HepG2 (cell line): ENCODE results near the gene CNP. TPM values are rescaled to one million over a fixed set of nuclear protein-coding genes. Genes with fewer than 3 reads are reported as not detected.

Experiments used
- ATAC-seq: fragments of 200-7000 bp; cut with Tn5 transposase; 3 replicates; pipeline ENCODE4 v1.9.1; 2020; ENCODE audit warnings: mild to moderate bottlenecking, moderate library complexity
- Bru-seq: library from RNA; stranded (reverse); fragments of 400-500 nt; gene quantifications from one replicate; lab custom pipeline; 2021; lab: Mats Ljungman, UMichigan
- BruChase-seq, 2 experiments: library from RNA; stranded (reverse); fragments of 400-500 nt; gene quantifications; one replicate each; lab custom pipeline; 2021; lab: Mats Ljungman, UMichigan
- BruUV-seq: library from RNA; stranded (reverse); fragments of 400-500 nt; replicated peaks from 2 replicates; lab custom pipeline; 2021; lab: Mats Ljungman, UMichigan
- CTCF ChIA-PET: fragments of 300-600 bp; formaldehyde crosslinking; extraction: SDS; loops from one replicate; lab custom pipeline; 2021; ENCODE audit warnings: low total read pairs, inconsistent platforms, low intra/inter-chr PET ratio; lab: Yijun Ruan, JAX
- POLR2A ChIA-PET: fragments of 350-600 bp; sonication (Branson Sonifier 250); formaldehyde crosslinking; loops from one replicate; lab custom pipeline; 2020; ENCODE audit warnings: antibody characterized with exemption, inconsistent platforms; lab: Yijun Ruan, JAX
- DNase-seq: peaks from one replicate; pipeline ENCODE4 v3.0.0-alpha.2; 2015; ENCODE audit warnings: low spot score
- FAIRE-seq: peaks from 3 replicates; lab custom pipeline; 2011; peaks lifted over from hg19 to GRCh38; lab: Jason Lieb, UNC
- H2AFZ ChIP-seq: one replicate; pipeline ENCODE4 v1.6.1; 2011; ENCODE audit warnings: low read length, inconsistent platforms
- H3K27ac ChIP-seq: fragments of 300-600 bp; 3 replicates; pipeline ENCODE4 v1.8.0; 2011; ENCODE audit warnings: mixed run types, mild to moderate bottlenecking, mixed read lengths, low read length, inconsistent platforms; ENCODE audit not compliant: insufficient read depth; ENCODE audit errors: extremely low read length
- H3K27me3 ChIP-seq, 2 experiments: fragments of 200-600 bp in 1 of 2; 2 replicates in 1 of 2; 3 replicates in 1 of 2; pipeline versions ENCODE4 v1.6.0 to v1.8.0; 2011; ENCODE audit warnings: low read length in 2 of 2, mild to moderate bottlenecking in 2 of 2, moderate library complexity in 2 of 2, inconsistent platforms in 1 of 2; ENCODE audit not compliant: insufficient read depth in 2 of 2, control insufficient read depth in 1 of 2
- H3K36me3 ChIP-seq, 2 experiments: fragments of 200-600 bp in 1 of 2; replicated peaks in 1 of 2; 2 replicates in 1 of 2; 3 replicates in 1 of 2; pipeline versions ENCODE4 v1.5.1 to v1.8.0; 2011; ENCODE audit warnings: low read length in 2 of 2, inconsistent platforms in 1 of 2; ENCODE audit not compliant: insufficient read depth in 2 of 2, control insufficient read depth in 1 of 2
- H3K4me1 ChIP-seq: 2 replicates; pipeline ENCODE4 v1.5.1; 2012; ENCODE audit warnings: low read length, inconsistent platforms; ENCODE audit not compliant: insufficient read depth
- H3K4me2 ChIP-seq: 2 replicates; pipeline ENCODE4 v1.6.0; 2011; ENCODE audit warnings: low read depth, low read length, inconsistent platforms
- H3K4me3 ChIP-seq, 3 experiments: fragments of 200-600 bp in 1 of 3; sonication (generic), shearing (Covaris generic) in 1 of 3; replicated peaks in 1 of 3; 2 replicates each; pipeline ENCODE4 v1.5.1; 2011 to 2016; ENCODE audit warnings: low read length in 3 of 3, inconsistent platforms in 2 of 3, low read depth in 2 of 3, mild to moderate bottlenecking in 2 of 3, control low read depth in 1 of 3, mixed read lengths in 1 of 3; ENCODE audit not compliant: insufficient read depth in 1 of 3
- H3K79me2 ChIP-seq: one replicate; pipeline ENCODE4 v1.6.1; 2011; ENCODE audit warnings: low read length, inconsistent platforms; ENCODE audit not compliant: insufficient read depth
- H3K9ac ChIP-seq: 2 replicates; pipeline ENCODE4 v1.6.0; 2011; ENCODE audit warnings: mild to moderate bottlenecking, low read depth, low read length, inconsistent platforms; ENCODE audit not compliant: insufficient read depth
- H3K9me3 ChIP-seq: 2 replicates; pipeline ENCODE4 v1.5.1; 2012; ENCODE audit warnings: mild to moderate bottlenecking, low read length
- H4K20me1 ChIP-seq: 2 replicates; pipeline ENCODE4 v1.6.0; 2011; ENCODE audit warnings: inconsistent platforms, mild to moderate bottlenecking, low read length, moderate library complexity; ENCODE audit not compliant: insufficient read depth
- AGO1 ChIP-seq: fragments of 200-400 bp; formaldehyde crosslinking; IDR thresholded peaks from 2 replicates; pipeline ENCODE4 v1.6.1; 2017; ENCODE audit warnings: mild to moderate bottlenecking, low read depth, low read length, moderate library complexity; ENCODE audit not compliant: poor library complexity, severe bottlenecking
- BRF2 ChIP-seq: sonication (generic); formaldehyde crosslinking; IDR thresholded peaks from 2 replicates; pipeline ENCODE4 v1.8.1; 2022; ENCODE audit warnings: mild to moderate bottlenecking, missing genetic modification reagents
- CBFB ChIP-seq: sonication (generic); formaldehyde crosslinking; IDR thresholded peaks from 2 replicates; pipeline ENCODE4 v1.4.0; 2020; ENCODE audit warnings: missing genetic modification reagents
- CEBPB ChIP-seq: IDR thresholded peaks from 2 replicates; pipeline ENCODE4 v1.6.1; 2011; ENCODE audit warnings: low read depth, low read length, improper control_type of control experiment, borderline replicate concordance
- EED ChIP-seq: sonication (generic); formaldehyde crosslinking; IDR thresholded peaks from 2 replicates; pipeline ENCODE4 v1.5.0; 2020; ENCODE audit warnings: mild to moderate bottlenecking, missing genetic modification reagents
- KLF9 ChIP-seq: IDR thresholded peaks from 2 replicates; pipeline ENCODE4 v1.6.1; 2016; ENCODE audit warnings: low read depth
- NFRKB ChIP-seq: fragments of 450-650 bp; IDR thresholded peaks from 2 replicates; pipeline ENCODE4 v1.6.1; 2017
- SKI ChIP-seq: fragments of 450-650 bp; IDR thresholded peaks from one replicate; pipeline ENCODE4 v1.6.1; 2018; ENCODE audit warnings: mild to moderate bottlenecking; ENCODE audit not compliant: partially characterized antibody
- TBX3 ChIP-seq: fragments of 450-650 bp; IDR thresholded peaks from 2 replicates; pipeline ENCODE4 v1.6.1; 2017; ENCODE audit warnings: antibody characterized with exemption, mild to moderate bottlenecking, inconsistent platforms, borderline replicate concordance
- ZBTB8A ChIP-seq: sonication (generic); formaldehyde crosslinking; IDR thresholded peaks from 2 replicates; pipeline ENCODE4 v1.4.0; 2020; ENCODE audit warnings: mild to moderate bottlenecking, low read depth, missing genetic modification reagents, borderline replicate concordance
- ZNF276 ChIP-seq: sonication (generic); formaldehyde crosslinking; IDR thresholded peaks from 2 replicates; pipeline ENCODE4 v1.4.0; 2020; ENCODE audit warnings: mild to moderate bottlenecking, low read depth, missing genetic modification reagents
- ZNF672 ChIP-seq: sonication (generic); formaldehyde crosslinking; IDR thresholded peaks from 2 replicates; pipeline ENCODE4 v1.8.1; 2022; ENCODE audit warnings: missing genetic modification reagents
- ZSCAN29 ChIP-seq: sonication (generic); formaldehyde crosslinking; conservative IDR thresholded peaks from 2 replicates; pipeline ENCODE4 v1.4.0; 2020; ENCODE audit warnings: mild to moderate bottlenecking, missing genetic modification reagents
- WGBS: methylation state at CpG from one replicate; pipeline ENCODE4 v1.1.6; 2017; ENCODE audit warnings: low lambda C conversion rate; 5-methylcytosine and 5-hydroxymethylcytosine counted together
- in situ Hi-C: cut with HindIII; loops from 2 replicates; pipeline ENCODE4 v1.10.0; 2017; ENCODE audit warnings: low pct_unique_long_range_greater_than_20kb; ENCODE audit not compliant: extremely low pct_ligation_motif_present
- intact Hi-C: fragments of 100-400 bp; cut with micrococcal nuclease; formaldehyde crosslinking; loops from one replicate; pipeline ENCODE4 v1.10.0; 2022; ENCODE audit not compliant: unreplicated experiment
- long read RNA-seq, 2 experiments: library from RNA in 1 of 2; library from polyadenylated mRNA in 1 of 2; stranded (forward) in 1 of 2; unstranded in 1 of 2; transcript quantifications; one replicate each; pipeline ENCODE4 v2.0.0, GENCODE V29; 2019 to 2022
- polyA minus RNA-seq, 3 experiments: library from RNA; depleted of rRNA, polyadenylated mRNA; stranded (reverse); fragments of >200 nt; gene quantifications; 2 replicates each; pipeline ENCODE4 v1.2.3, GENCODE V29; 2011; ENCODE audit warnings: low replicate concordance in 1 of 3
- polyA plus RNA-seq, 8 experiments: library from polyadenylated mRNA; depleted of rRNA in 3 of 8; stranded (reverse) in 7 of 8; unstranded in 1 of 8; fragments of >200 nt; fragmentation: Illumina TruSeq in 4 of 8; extraction: Trizol in 4 of 8; gene quantifications; 2 replicates each; pipeline versions ENCODE4 v1.2.1 to v1.2.3, GENCODE V29; 2011 to 2016; ENCODE audit warnings: low read depth in 4 of 8, missing spikeins in 1 of 8, mixed read lengths in 1 of 8; ENCODE audit not compliant: insufficient read depth in 1 of 8
- total RNA-seq, 5 experiments: library from RNA; depleted of rRNA; stranded (reverse); fragments of >200 nt; fragmentation: Illumina TruSeq; extraction: Trizol; gene quantifications; 2 replicates each; pipeline ENCODE4 v1.2.3, GENCODE V29; 2016; ENCODE audit warnings: low read depth in 1 of 5

Gene CNP
- total RNA-seq (2016; rRNA removed; fragmentation: Illumina TruSeq; extraction: Trizol) (161 and 170 TPM in 2 replicates), polyA plus RNA-seq (2011; rRNA removed) (97.2 and 105 TPM in 2 replicates), polyA minus RNA-seq (2011; rRNA and poly(A)+ RNA removed; ENCODE audit: low replicate concordance) (256 and 859 TPM in 2 replicates), Bru-seq, nascent RNA (percentile 98 among the genes with signal in this experiment), BruChase-seq, experiment 1, labeled RNA remaining after a 6-hour chase (percentile 99 among the genes with signal in this experiment), BruChase-seq, experiment 2, labeled RNA remaining after a 2-hour chase (percentile 99 among the genes with signal in this experiment)
- 13.1 and 14.4 TPM in 2 replicates for total RNA-seq (2016; cell fraction: cytosol; rRNA removed; fragmentation: Illumina TruSeq; extraction: Trizol; ENCODE audit: low read depth)
- total RNA-seq (2016; cell fraction: insoluble cytoplasmic fraction; rRNA removed; fragmentation: Illumina TruSeq; extraction: Trizol) = 142 and 170 TPM in 2 replicates
- total RNA-seq (2016; cell fraction: membrane; rRNA removed; fragmentation: Illumina TruSeq; extraction: Trizol) = 61.3 and 66.7 TPM in 2 replicates
- total RNA-seq (2016; cell fraction: nucleus; rRNA removed; fragmentation: Illumina TruSeq; extraction: Trizol) = 95.4 and 98.2 TPM in 2 replicates
- polyA plus RNA-seq (2011; cell fraction: cytosol; rRNA removed) = 67.5 and 85.5 TPM in 2 replicates
- polyA plus RNA-seq (2011; cell fraction: nucleus; rRNA removed) = 104 and 124 TPM in 2 replicates
- 42.6 and 44.3 TPM in 2 replicates for polyA plus RNA-seq (2012)
- polyA plus RNA-seq (2016; cell fraction: cytosol; fragmentation: Illumina TruSeq; extraction: Trizol; ENCODE audit: low read depth) = 18.7 and 20.0 TPM in 2 replicates
- polyA plus RNA-seq (2016; cell fraction: insoluble cytoplasmic fraction; fragmentation: Illumina TruSeq; extraction: Trizol; ENCODE audit: low read depth) = 172 and 192 TPM in 2 replicates
- 49.0 TPM in 2 replicates for polyA plus RNA-seq (2016; cell fraction: membrane; fragmentation: Illumina TruSeq; extraction: Trizol; ENCODE audit: low read depth)
- 178 and 180 TPM in 2 replicates for polyA plus RNA-seq (2016; cell fraction: nucleus; fragmentation: Illumina TruSeq; extraction: Trizol; ENCODE audit: insufficient read depth, low read depth)
- 126 and 130 TPM in 2 replicates for polyA minus RNA-seq (2011; cell fraction: cytosol; rRNA and poly(A)+ RNA removed)
- 93.4 and 142 TPM in 2 replicates for polyA minus RNA-seq (2011; cell fraction: nucleus; rRNA and poly(A)+ RNA removed)
- long read RNA-seq, experiment 1, full-length matches to known transcripts = 234 of 447 reads
- long read RNA-seq, experiment 1, partial matches to known transcripts = 206 of 447 reads
- long read RNA-seq, experiment 1, other reads (novel, unspliced or antisense) = 7 of 447 reads
- long read RNA-seq, experiment 2, full-length matches to known transcripts = 213 of 478 reads
- long read RNA-seq, experiment 2, partial matches to known transcripts = 236 of 478 reads
- long read RNA-seq, experiment 2, other reads (novel, unspliced or antisense) = 29 of 478 reads

GRCh38 chr17:41966463-41967140 is at the start of gene CNP:
TSS of gene CNP (plus strand) at chr17:41966795. CDS start at chr17:41966885, 90 bp downstream.
- Histone ChIP-seq H3K4me3 (peak within 1 kb of the TSS; percentile 92 to 96 (median 93)), H4K20me1 (peaks cover 4% of the 10 kb centered on the region; the same call in 1 of the 2 replicates), H3K9me3 (no peaks in the 10 kb centered on the region), H3K36me3 (peaks cover 9 to 24% of the 10 kb centered on the region in 2 experiments), H3K9ac (peak within 1 kb of the TSS; percentile 98), H3K27me3 (peaks cover 0 to 11% of the 10 kb centered on the region in 2 experiments; a peak in 2 of 5 replicates), H3K4me2 (peak within 1 kb of the TSS; percentile 100), H2AFZ (no peak within 1 kb of the TSS), H3K79me2 (peaks cover 40% of the 10 kb centered on the region), H3K4me1 (peaks cover 68% of the 10 kb centered on the region), H3K27ac (peak within 1 kb of the TSS; percentile 83)
- intact Hi-C loops = no loop called here
- DNase-seq (peak; percentile 82), ATAC-seq (peak; percentile 73), FAIRE-seq (peak; percentile 21)
- POLR2A ChIA-PET = interaction anchor here (0.6 to 9.0 kb wide), 38 partner anchors 9 to 1929 kb away, joined by 3 to 180 read pairs (median 4); partner anchors contain the start of genes ACLY, DHX58, DNAJC7 and JUP
- TSS peak; percentile 50 for BruUV-seq
- in situ Hi-C loops = loop anchor here (5.0 kb wide), 1 partner anchor 51 kb away; the partner anchor contains the start of gene DNAJC7
- WGBS = 1% methylated on average over 16 of the region's 71 CpGs
- CTCF ChIA-PET = no interaction called here
- peak; percentile 67; the same call in 1 of the 2 replicates for TF ChIP-seq ZSCAN29 (CRISPR knock-in tag)
- TF ChIP-seq EED (CRISPR knock-in tag) = no peak
- peak; percentile 55; the same call in 1 of the 2 replicates for TF ChIP-seq CBFB
- peak; percentile 29; the same call in 1 of the 2 replicates for TF ChIP-seq CEBPB
- peak; percentile 42 for TF ChIP-seq SKI
- 0 out of 2 replicates have a peak, but pooled peaks have one; percentile 68 for TF ChIP-seq ZNF672 (CRISPR knock-in tag)
- no peak for TF ChIP-seq ZBTB8A (CRISPR knock-in tag)
- TF ChIP-seq KLF9 = no peak
- TF ChIP-seq ZNF276 (CRISPR knock-in tag) = no peak
- 0 out of 2 replicates have a peak, but pooled peaks have one; percentile 26 for TF ChIP-seq BRF2
- no peak for TF ChIP-seq NFRKB
- no peak for TF ChIP-seq TBX3
- peak; percentile 70 for TF ChIP-seq AGO1
